Liver (tissue), 9 donors: ENCODE measurements around the gene SCGB2B2. TPM values are rescaled to one million over a fixed set of nuclear protein-coding genes. Genes with fewer than 3 reads are reported as not detected.
A peak's percentile ranks its signal among the peaks of the same experiment; 100 is the strongest.

Experiments
- DNase-seq: peaks from one replicate; pipeline ENCODE4 v3.0.0-alpha.2; 2017; ENCODE audit warnings: low spot score
- H3K27ac ChIP-seq, 2 donors: one replicate each; pipeline ENCODE4 v1.7.0; 2013; ENCODE audit warnings: inconsistent platforms in 2 of 2, low read length in 2 of 2, control low read depth in 1 of 2, low read depth in 1 of 2, mild to moderate bottlenecking in 1 of 2
- H3K27me3 ChIP-seq, 4 donors: one replicate each; pipeline versions ENCODE4 v1.6.1 to v1.7.0; 2013; ENCODE audit warnings: low read length in 3 of 4, inconsistent platforms in 1 of 4, mild to moderate bottlenecking in 1 of 4, moderate library complexity in 1 of 4; ENCODE audit not compliant: control insufficient read depth in 4 of 4, insufficient read depth in 4 of 4
- H3K36me3 ChIP-seq, 4 donors: one replicate each; pipeline versions ENCODE4 v1.6.1 to v1.7.0; 2013; ENCODE audit warnings: low read length in 3 of 4, mild to moderate bottlenecking in 3 of 4, low read depth in 1 of 4, moderate library complexity in 1 of 4; ENCODE audit not compliant: control insufficient read depth in 4 of 4, insufficient read depth in 3 of 4
- H3K4me1 ChIP-seq, 4 donors: one replicate each; pipeline versions ENCODE4 v1.6.1 to v1.7.0; 2013; ENCODE audit warnings: low read length in 3 of 4, mild to moderate bottlenecking in 3 of 4, moderate library complexity in 1 of 4; ENCODE audit not compliant: control insufficient read depth in 4 of 4, insufficient read depth in 4 of 4
- H3K4me3 ChIP-seq, 3 donors: one replicate each; pipeline versions ENCODE4 v1.6.1 to v1.7.0; 2013; ENCODE audit warnings: low read length in 3 of 3, control low read depth in 1 of 3, low read depth in 1 of 3, mild to moderate bottlenecking in 1 of 3
- H3K9ac ChIP-seq, 2 donors: one replicate each; pipeline ENCODE4 v1.7.0; 2013; ENCODE audit warnings: low read length in 2 of 2, mild to moderate bottlenecking in 2 of 2, moderate library complexity in 2 of 2, control low read depth in 1 of 2, low read depth in 1 of 2
- H3K9me3 ChIP-seq, 4 donors: one replicate each; pipeline versions ENCODE4 v1.6.1 to v1.7.0; 2013; ENCODE audit warnings: low read length in 3 of 4; ENCODE audit not compliant: control insufficient read depth in 4 of 4
- FOXA1 ChIP-seq: IDR thresholded peaks from 2 replicates; pipeline ENCODE4 v1.6.1; 2016; ENCODE audit warnings: antibody characterized with exemption
- FOXA2 ChIP-seq: IDR thresholded peaks from 2 replicates; pipeline ENCODE4 v1.6.1; 2016; ENCODE audit warnings: antibody characterized with exemption
- GABPA ChIP-seq, 2 donors: IDR thresholded peaks in 1 of 2; conservative IDR thresholded peaks in 1 of 2; 2 replicates each; pipeline ENCODE4 v1.6.1; 2016; ENCODE audit warnings: antibody characterized with exemption in 2 of 2, mild to moderate bottlenecking in 1 of 2, moderate library complexity in 1 of 2
- HNF4A ChIP-seq, 2 donors: conservative IDR thresholded peaks; 2 replicates each; pipeline ENCODE4 v1.6.1; 2016; ENCODE audit warnings: antibody characterized with exemption in 2 of 2, mild to moderate bottlenecking in 2 of 2
- HNF4G ChIP-seq: IDR thresholded peaks from 2 replicates; pipeline ENCODE4 v1.6.1; 2016; ENCODE audit warnings: antibody characterized with exemption
- JUND ChIP-seq, 2 donors: IDR thresholded peaks; 2 replicates each; pipeline ENCODE4 v1.6.1; 2016; ENCODE audit warnings: antibody characterized with exemption in 2 of 2
- NR2F2 ChIP-seq: IDR thresholded peaks from 2 replicates; pipeline ENCODE4 v1.6.1; 2016; ENCODE audit warnings: antibody characterized with exemption
- RAD21 ChIP-seq, 2 donors: IDR thresholded peaks; 2 replicates each; pipeline ENCODE4 v1.6.1; 2016; ENCODE audit warnings: antibody characterized with exemption in 2 of 2, mild to moderate bottlenecking in 2 of 2
- RXRA ChIP-seq, 2 donors: IDR thresholded peaks; 2 replicates each; pipeline ENCODE4 v1.6.1; 2017 to 2018; ENCODE audit warnings: antibody characterized with exemption in 2 of 2, mild to moderate bottlenecking in 1 of 2
- SP1 ChIP-seq: IDR thresholded peaks from 2 replicates; pipeline ENCODE4 v1.6.1; 2018; ENCODE audit warnings: antibody characterized with exemption, mild to moderate bottlenecking
- TAF1 ChIP-seq: conservative IDR thresholded peaks from 2 replicates; pipeline ENCODE4 v1.6.1; 2016; ENCODE audit warnings: antibody characterized with exemption, mild to moderate bottlenecking
- YY1 ChIP-seq: IDR thresholded peaks from 2 replicates; pipeline ENCODE4 v1.6.1; 2016; ENCODE audit warnings: antibody characterized with exemption, mild to moderate bottlenecking
- WGBS: extraction: QIAGEN DNeasy Blood & Tissue Kit; methylation state at CpG from one replicate; pipeline ENCODE4 v1.1.7; 2013; 5-methylcytosine and 5-hydroxymethylcytosine counted together
- polyA plus RNA-seq, 2 donors: library from polyadenylated mRNA; stranded (reverse) in 1 of 2; unstranded in 1 of 2; fragments of 200-250 nt in 1 of 2; fragments of >200 nt in 1 of 2; fragmentation: Nextera tagmentation in 1 of 2; extraction: Ambion mirVana in 1 of 2; gene quantifications; one replicate each; pipeline versions ENCODE4 v1.2.1 to v1.2.3, GENCODE V29; 2013 to 2015
- total RNA-seq, 2 donors: library from RNA; depleted of rRNA; stranded (reverse); fragments of >200 nt; gene quantifications; one replicate each; pipeline ENCODE4 v1.2.3, GENCODE V29; 2014
- TF ChIP-seq, protein P1 (sequence below): IDR thresholded peaks from 2 replicates; pipeline ENCODE4 v1.6.1; 2016; ENCODE audit warnings: antibody characterized with exemption
- TF ChIP-seq, protein P2 (sequence below): IDR thresholded peaks from 2 replicates; pipeline ENCODE4 v1.6.1; 2016; ENCODE audit warnings: antibody characterized with exemption
- TF ChIP-seq, protein P3 (sequence below): IDR thresholded peaks from 2 replicates; pipeline ENCODE4 v1.6.1; 2016; ENCODE audit warnings: antibody characterized with exemption, mild to moderate bottlenecking
- TF ChIP-seq, protein P4 (sequence below): fragments of 150-350 bp; IDR thresholded peaks from 2 replicates; pipeline ENCODE4 v1.5.1; 2017; ENCODE audit warnings: improper control_type of control experiment, low read depth, low read length; ENCODE audit not compliant: missing input control
- TF ChIP-seq, protein P5 (sequence below): IDR thresholded peaks from 2 replicates; pipeline ENCODE4 v1.6.1; 2016; ENCODE audit warnings: antibody characterized with exemption
- donor health status: healthy.
- donor health status: healthy.
- donor health status: healthy.
- donor health status: healthy.
- donor health status: healthy.

Gene SCGB2B2
- total and polyA plus RNA-seq, 4 donors = 0.09 to 0.50 (median 0.25) TPM; not detected in 1

DNA sequence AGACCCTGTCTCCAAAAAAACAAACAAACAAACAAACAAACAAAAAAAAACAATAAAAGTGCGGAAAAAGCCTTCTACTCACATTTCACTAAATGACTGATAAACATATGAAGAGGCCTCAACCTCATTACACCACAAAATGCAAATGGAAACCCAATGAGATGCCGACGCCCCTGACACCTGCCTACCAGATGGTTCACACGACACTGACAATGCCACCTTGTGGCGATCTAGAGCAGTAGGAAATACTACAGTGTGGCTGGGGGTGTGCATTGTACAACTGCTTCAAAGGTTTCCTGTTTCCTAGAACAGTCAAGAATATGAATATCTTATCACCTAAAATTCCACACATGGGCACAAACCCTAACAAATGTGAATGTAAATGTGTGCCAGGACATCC lies 14.0 kb downstream of the SCGB2B2 start:
- WGBS = 60% methylated on average over 5 of the region's 5 CpGs
- Histone ChIP-seq H3K9ac (no peak overlapping the region), H3K27me3 (no peaks in the 10 kb centered on the region), H3K9me3 (no peaks in the 10 kb centered on the region), H3K27ac (no peak overlapping the region), H3K4me3 (no peak overlapping the region), H3K36me3 (no peaks in the 10 kb centered on the region), H3K4me1 (peaks cover 4 to 54% (median 40%) of the 10 kb centered on the region in 4 donors)
- TF ChIP-seq, protein P1, sequence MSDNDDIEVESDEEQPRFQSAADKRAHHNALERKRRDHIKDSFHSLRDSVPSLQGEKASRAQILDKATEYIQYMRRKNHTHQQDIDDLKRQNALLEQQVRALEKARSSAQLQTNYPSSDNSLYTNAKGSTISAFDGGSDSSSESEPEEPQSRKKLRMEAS = no peak
- TF ChIP-seq YY1 (no peak), HNF4G (no peak), FOXA2 (no peak), NR2F2 (no peak), GABPA (IDR thresholded peaks at IDR 0.05 in 1 of 2, conservative IDR thresholded peaks at IDR 0.05 in 1 of 2) (no peak), JUND (IDR thresholded peaks at IDR 0.05) (no peak), RAD21 (IDR thresholded peaks at IDR 0.05) (peak in 1 of 2 donors; percentile 73)
- TF ChIP-seq, protein P2, sequence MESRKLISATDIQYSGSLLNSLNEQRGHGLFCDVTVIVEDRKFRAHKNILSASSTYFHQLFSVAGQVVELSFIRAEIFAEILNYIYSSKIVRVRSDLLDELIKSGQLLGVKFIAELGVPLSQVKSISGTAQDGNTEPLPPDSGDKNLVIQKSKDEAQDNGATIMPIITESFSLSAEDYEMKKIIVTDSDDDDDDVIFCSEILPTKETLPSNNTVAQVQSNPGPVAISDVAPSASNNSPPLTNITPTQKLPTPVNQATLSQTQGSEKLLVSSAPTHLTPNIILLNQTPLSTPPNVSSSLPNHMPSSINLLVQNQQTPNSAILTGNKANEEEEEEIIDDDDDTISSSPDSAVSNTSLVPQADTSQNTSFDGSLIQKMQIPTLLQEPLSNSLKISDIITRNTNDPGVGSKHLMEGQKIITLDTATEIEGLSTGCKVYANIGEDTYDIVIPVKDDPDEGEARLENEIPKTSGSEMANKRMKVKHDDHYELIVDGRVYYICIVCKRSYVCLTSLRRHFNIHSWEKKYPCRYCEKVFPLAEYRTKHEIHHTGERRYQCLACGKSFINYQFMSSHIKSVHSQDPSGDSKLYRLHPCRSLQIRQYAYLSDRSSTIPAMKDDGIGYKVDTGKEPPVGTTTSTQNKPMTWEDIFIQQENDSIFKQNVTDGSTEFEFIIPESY = no peak
- TF ChIP-seq, protein P3, sequence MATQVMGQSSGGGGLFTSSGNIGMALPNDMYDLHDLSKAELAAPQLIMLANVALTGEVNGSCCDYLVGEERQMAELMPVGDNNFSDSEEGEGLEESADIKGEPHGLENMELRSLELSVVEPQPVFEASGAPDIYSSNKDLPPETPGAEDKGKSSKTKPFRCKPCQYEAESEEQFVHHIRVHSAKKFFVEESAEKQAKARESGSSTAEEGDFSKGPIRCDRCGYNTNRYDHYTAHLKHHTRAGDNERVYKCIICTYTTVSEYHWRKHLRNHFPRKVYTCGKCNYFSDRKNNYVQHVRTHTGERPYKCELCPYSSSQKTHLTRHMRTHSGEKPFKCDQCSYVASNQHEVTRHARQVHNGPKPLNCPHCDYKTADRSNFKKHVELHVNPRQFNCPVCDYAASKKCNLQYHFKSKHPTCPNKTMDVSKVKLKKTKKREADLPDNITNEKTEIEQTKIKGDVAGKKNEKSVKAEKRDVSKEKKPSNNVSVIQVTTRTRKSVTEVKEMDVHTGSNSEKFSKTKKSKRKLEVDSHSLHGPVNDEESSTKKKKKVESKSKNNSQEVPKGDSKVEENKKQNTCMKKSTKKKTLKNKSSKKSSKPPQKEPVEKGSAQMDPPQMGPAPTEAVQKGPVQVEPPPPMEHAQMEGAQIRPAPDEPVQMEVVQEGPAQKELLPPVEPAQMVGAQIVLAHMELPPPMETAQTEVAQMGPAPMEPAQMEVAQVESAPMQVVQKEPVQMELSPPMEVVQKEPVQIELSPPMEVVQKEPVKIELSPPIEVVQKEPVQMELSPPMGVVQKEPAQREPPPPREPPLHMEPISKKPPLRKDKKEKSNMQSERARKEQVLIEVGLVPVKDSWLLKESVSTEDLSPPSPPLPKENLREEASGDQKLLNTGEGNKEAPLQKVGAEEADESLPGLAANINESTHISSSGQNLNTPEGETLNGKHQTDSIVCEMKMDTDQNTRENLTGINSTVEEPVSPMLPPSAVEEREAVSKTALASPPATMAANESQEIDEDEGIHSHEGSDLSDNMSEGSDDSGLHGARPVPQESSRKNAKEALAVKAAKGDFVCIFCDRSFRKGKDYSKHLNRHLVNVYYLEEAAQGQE = no peak
- TF ChIP-seq, protein P4, sequence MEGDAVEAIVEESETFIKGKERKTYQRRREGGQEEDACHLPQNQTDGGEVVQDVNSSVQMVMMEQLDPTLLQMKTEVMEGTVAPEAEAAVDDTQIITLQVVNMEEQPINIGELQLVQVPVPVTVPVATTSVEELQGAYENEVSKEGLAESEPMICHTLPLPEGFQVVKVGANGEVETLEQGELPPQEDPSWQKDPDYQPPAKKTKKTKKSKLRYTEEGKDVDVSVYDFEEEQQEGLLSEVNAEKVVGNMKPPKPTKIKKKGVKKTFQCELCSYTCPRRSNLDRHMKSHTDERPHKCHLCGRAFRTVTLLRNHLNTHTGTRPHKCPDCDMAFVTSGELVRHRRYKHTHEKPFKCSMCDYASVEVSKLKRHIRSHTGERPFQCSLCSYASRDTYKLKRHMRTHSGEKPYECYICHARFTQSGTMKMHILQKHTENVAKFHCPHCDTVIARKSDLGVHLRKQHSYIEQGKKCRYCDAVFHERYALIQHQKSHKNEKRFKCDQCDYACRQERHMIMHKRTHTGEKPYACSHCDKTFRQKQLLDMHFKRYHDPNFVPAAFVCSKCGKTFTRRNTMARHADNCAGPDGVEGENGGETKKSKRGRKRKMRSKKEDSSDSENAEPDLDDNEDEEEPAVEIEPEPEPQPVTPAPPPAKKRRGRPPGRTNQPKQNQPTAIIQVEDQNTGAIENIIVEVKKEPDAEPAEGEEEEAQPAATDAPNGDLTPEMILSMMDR = peak; percentile 39
- no peak for DNase-seq

DNA sequence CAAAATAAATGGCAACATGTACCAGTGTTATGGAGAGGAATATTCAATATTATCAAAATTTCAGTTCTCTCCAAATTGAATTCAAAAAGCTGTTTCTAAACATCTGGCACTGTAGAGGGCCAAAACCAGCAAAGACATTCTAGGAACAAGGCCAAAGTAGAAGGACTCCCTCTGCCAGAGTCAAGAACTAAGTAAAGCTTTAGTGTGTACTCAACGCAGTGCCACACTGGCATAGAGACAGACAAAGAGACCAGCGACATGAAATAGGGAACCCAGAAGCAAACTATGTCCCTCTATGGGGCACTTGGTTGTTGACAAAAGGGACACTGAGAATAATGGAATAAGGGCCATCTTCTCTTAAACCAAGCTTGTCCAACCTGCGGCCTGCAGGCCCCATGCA lies 15.6 kb downstream of the SCGB2B2 start:
- DNase-seq = no peak
- no peak for TF ChIP-seq TAF1
- TF ChIP-seq, protein P1 = peak; percentile 53
- peak; percentile 17 to 55 for TF ChIP-seq RAD21 (IDR thresholded peaks at IDR 0.05)
- TF ChIP-seq JUND (IDR thresholded peaks at IDR 0.05) = peak in 1 of 2 donors; percentile 34
- peak; percentile 68 to 70 for TF ChIP-seq HNF4A (conservative IDR thresholded peaks at IDR 0.05)
- TF ChIP-seq FOXA1 = peak; percentile 90
- TF ChIP-seq, protein P5, sequence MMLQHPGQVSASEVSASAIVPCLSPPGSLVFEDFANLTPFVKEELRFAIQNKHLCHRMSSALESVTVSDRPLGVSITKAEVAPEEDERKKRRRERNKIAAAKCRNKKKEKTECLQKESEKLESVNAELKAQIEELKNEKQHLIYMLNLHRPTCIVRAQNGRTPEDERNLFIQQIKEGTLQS = no peak
- TF ChIP-seq YY1 = peak; percentile 82
- TF ChIP-seq SP1 = peak; percentile 67
- TF ChIP-seq GABPA (IDR thresholded peaks at IDR 0.05 in 1 of 2, conservative IDR thresholded peaks at IDR 0.05 in 1 of 2) = peak in 1 of 2 donors; percentile 50
- peak; percentile 50 to 62 for TF ChIP-seq RXRA (IDR thresholded peaks at IDR 0.05)
- TF ChIP-seq, protein P2 = peak; percentile 73
- no peak for TF ChIP-seq NR2F2
- TF ChIP-seq, protein P3 = no peak

More for the DNA sequence above, 15.6 kb downstream of the SCGB2B2 start:
- H3K27ac ChIP-seq = peak overlapping the region in 1 of 2 donors; percentile 42
- 39% methylated on average over 3 of the region's 3 CpGs for WGBS
- H3K9ac ChIP-seq = no peak overlapping the region
- H3K4me3 ChIP-seq = no peak overlapping the region
- no peaks in the 10 kb centered on the region for H3K36me3 ChIP-seq
- H3K4me1 ChIP-seq = peaks cover 0 to 43% (median 32%) of the 10 kb centered on the region in 4 donors
- no peaks in the 10 kb centered on the region for H3K27me3 ChIP-seq
- no peaks in the 10 kb centered on the region for H3K9me3 ChIP-seq
